ENCODE measurements around the gene FBXW7. TPM values are rescaled to one million over a fixed set of nuclear protein-coding genes. Genes with fewer than 3 reads are reported as not detected.

FBXW7 gene
- total RNA-seq, 1 donor from 2014 or later, result 70.3 TPM

GRCh38 chr4:152471251-152471792, 64.6 kb downstream of the FBXW7 start:
- DNase-seq (ENCODE audit: low spot score), result no peak

- DNase-seq (ENCODE audit: low spot score), result no peak
Observed at GRCh38 chr4:152468408-152468807, 67.5 kb downstream of the FBXW7 start.

GRCh38 chr4:152467101-152467500, 68.8 kb downstream of the FBXW7 start:
- DNase-seq (ENCODE audit: low spot score), result no peak

- DNase-seq (ENCODE audit: low spot score), result no peak
Observed at GRCh38 chr4:152464030-152464823, 71.7 kb downstream of the FBXW7 start.

GRCh38 chr4:152463562-152463961, 72.3 kb downstream of the FBXW7 start:
- DNase-seq (ENCODE audit: low spot score), result no peak

- no peak for DNase-seq (ENCODE audit: low spot score)
Observed at GRCh38 chr4:152462695-152463094, 73.2 kb downstream of the FBXW7 start.

GRCh38 chr4:152462047-152462446, 73.8 kb downstream of the FBXW7 start:
- no peak for DNase-seq (ENCODE audit: low spot score)

- DNase-seq (ENCODE audit: low spot score), result no peak
Observed at GRCh38 chr4:152460488-152460887, 75.4 kb downstream of the FBXW7 start.

GRCh38 chr4:152459326-152459725, 76.6 kb downstream of the FBXW7 start:
- DNase-seq (ENCODE audit: low spot score), result no peak

- no peak for DNase-seq (ENCODE audit: low spot score)
Observed at GRCh38 chr4:152458801-152459302, 77.0 kb downstream of the FBXW7 start.

GRCh38 chr4:152456609-152457008, 79.3 kb downstream of the FBXW7 start:
- no peak for DNase-seq (ENCODE audit: low spot score)

GRCh38 chr4:152455311-152455710, 80.6 kb downstream of the FBXW7 start:
- no peak for DNase-seq (ENCODE audit: low spot score)

GRCh38 chr4:152454398-152455011, 81.4 kb downstream of the FBXW7 start:
- no peak for DNase-seq (ENCODE audit: low spot score)

GRCh38 chr4:152451496-152451895, 84.4 kb downstream of the FBXW7 start:
- DNase-seq (ENCODE audit: low spot score), result no peak

- no peak for DNase-seq (ENCODE audit: low spot score)
Observed at GRCh38 chr4:152448854-152449253, 87.0 kb downstream of the FBXW7 start.

- no peak for DNase-seq (ENCODE audit: low spot score)
Observed at GRCh38 chr4:152448038-152448707, 87.7 kb downstream of the FBXW7 start.

GRCh38 chr4:152443859-152444258, 92.0 kb downstream of the FBXW7 start:
- no peak for DNase-seq (ENCODE audit: low spot score)

GRCh38 chr4:152437561-152437960, 98.3 kb downstream of the FBXW7 start:
- no peak for DNase-seq (ENCODE audit: low spot score)

GRCh38 chr4:152436384-152436783, 99.5 kb downstream of the FBXW7 start:
- DNase-seq (ENCODE audit: low spot score), result no peak

GRCh38 chr4:152434011-152434410, 101.9 kb downstream of the FBXW7 start:
- DNase-seq (ENCODE audit: low spot score), result no peak

GRCh38 chr4:152431784-152432183, 104.1 kb downstream of the FBXW7 start:
- no peak for DNase-seq (ENCODE audit: low spot score)

GRCh38 chr4:152431291-152431690, 104.6 kb downstream of the FBXW7 start:
- DNase-seq (ENCODE audit: low spot score), result no peak
